Transverse colon (tissue), 4 donors: ENCODE measurements around the gene INSIG2. TPM values are rescaled to one million over a fixed set of nuclear protein-coding genes. Genes with fewer than 3 reads are reported as not detected.

Experiments used
- DNase-seq: peaks from one replicate; pipeline ENCODE4 v3.0.0-alpha.2; 2019
- H3K27ac ChIP-seq, 4 donors: fragments of 200-600 bp; sonication (generic); 2 replicates each; pipeline ENCODE4 v1.5.1; 2016 to 2018; ENCODE audit warnings: inconsistent platforms in 4 of 4
- H3K27me3 ChIP-seq: fragments of 200-600 bp; sonication (generic); 2 replicates; pipeline ENCODE4 v1.5.1; 2017; ENCODE audit warnings: inconsistent platforms
- H3K36me3 ChIP-seq, 4 donors: fragments of 200-600 bp; sonication (generic); 2 replicates each; pipeline ENCODE4 v1.5.1; 2017 to 2019; ENCODE audit warnings: inconsistent platforms in 4 of 4
- H3K4me1 ChIP-seq, 4 donors: fragments of 200-600 bp; sonication (generic); 2 replicates each; pipeline ENCODE4 v1.5.1; 2017 to 2020; ENCODE audit warnings: inconsistent platforms in 4 of 4
- H3K4me3 ChIP-seq, 4 donors: fragments of 200-600 bp; sonication (generic); 1 replicate in 1 of 4; 2 replicates in 3 of 4; pipeline versions ENCODE4 v1.5.1 to v1.6.1; 2017 to 2019; ENCODE audit warnings: inconsistent platforms in 4 of 4
- H3K9me3 ChIP-seq, 2 donors: fragments of 200-600 bp; sonication (generic); 2 replicates each; pipeline ENCODE4 v1.5.1; 2017 to 2019; ENCODE audit warnings: inconsistent platforms in 2 of 2
- CTCF ChIP-seq, 5 experiments: fragments of 200-600 bp in 3 of 5; fragments of 450-650 bp in 2 of 5; sonication (generic) in 3 of 5; IDR thresholded peaks; 1 replicate in 2 of 5; 2 replicates in 3 of 5; pipeline ENCODE4 v1.5.1; 2016 to 2017; ENCODE audit warnings: antibody characterized with exemption in 5 of 5, inconsistent platforms in 3 of 5, mild to moderate bottlenecking in 2 of 5, moderate library complexity in 1 of 5
- EP300 ChIP-seq: sonication (generic); formaldehyde crosslinking; IDR thresholded peaks from one replicate; pipeline ENCODE4 v1.6.1; 2017; ENCODE audit warnings: antibody characterized with exemption, low read depth
- POLR2A ChIP-seq: fragments of 450-650 bp; IDR thresholded peaks from one replicate; pipeline ENCODE4 v1.6.1; 2016; ENCODE audit warnings: antibody characterized with exemption, mild to moderate bottlenecking, moderate library complexity
- POLR2AphosphoS5 ChIP-seq, 3 donors: sonication (generic); formaldehyde crosslinking; IDR thresholded peaks; one replicate each; pipeline ENCODE4 v1.6.1; 2016; ENCODE audit warnings: antibody characterized with exemption in 3 of 3
- WGBS, 2 donors: methylation state at CpG; one replicate each; pipeline ENCODE4 v1.1.5; 2018; ENCODE audit warnings: low coverage in 1 of 2; 5-methylcytosine and 5-hydroxymethylcytosine counted together
- in situ Hi-C, 4 donors: fragments of 200-750 bp; cut with MboI; loops; one replicate each; pipeline versions ENCODE4 v1.15.0 to v1.15.1; 2017; ENCODE audit warnings: low sequenced_read_pairs in 3 of 4, low pct_ligation_motif_present in 1 of 4, low pct_unique_long_range_greater_than_20kb in 1 of 4
- intact Hi-C: fragments of 100-400 bp; cut with DNase I; formaldehyde crosslinking; loops from one replicate; pipeline ENCODE4 v1.15.1; 2023; ENCODE audit warnings: low total_unique reads
- total RNA-seq, 4 donors: library from RNA; depleted of rRNA; stranded (reverse); fragments of >200 nt; gene quantifications; one replicate each; pipeline ENCODE4 v1.1.0, GENCODE V29; 2016

INSIG2 gene
- total RNA-seq, 4 donors from 2014 or later, result 1.00 to 19.5 (median 12.3) TPM

GRCh38 chr2:118059919-118060478 is 28.3 kb upstream of the INSIG2 start:
- WGBS, 2 donors, result 63 to 90% methylated on average over 2 to 4 of the region's 4 CpGs
- H3K27ac ChIP-seq, result no peak overlapping the region
- no peaks in the 10 kb centered on the region for H3K4me1 ChIP-seq
- no peak for DNase-seq
- H3K27me3 ChIP-seq, result peaks cover 6% of the 10 kb centered on the region
- in situ Hi-C loops, result no loop called here
- no peaks in the 10 kb centered on the region for H3K9me3 ChIP-seq
- TF ChIP-seq POLR2A (no peak), EP300 (no peak), POLR2AphosphoS5 (IDR thresholded peaks at IDR 0.05) (no peak), CTCF (IDR thresholded peaks at IDR 0.05) (no peak)
- intact Hi-C loops, result no loop called here
- H3K4me3 ChIP-seq, result no peak overlapping the region
- no peaks in the 10 kb centered on the region for H3K36me3 ChIP-seq

- in situ Hi-C loops (no loop called here), intact Hi-C loops (no loop called here)
- WGBS, 2 donors, result 84% methylated on average over 4 of the region's 4 CpGs; no CpG with 5 or more reads in 1 of the 2 donors
- no peak for DNase-seq
- H3K4me3 ChIP-seq, result no peak overlapping the region
- TF ChIP-seq POLR2AphosphoS5 (IDR thresholded peaks at IDR 0.05) (no peak), CTCF (IDR thresholded peaks at IDR 0.05) (peak in 1 of 5 experiments; percentile 12), POLR2A (no peak), EP300 (no peak)
- H3K9me3 ChIP-seq, result no peaks in the 10 kb centered on the region
- no peaks in the 10 kb centered on the region for H3K4me1 ChIP-seq
- H3K36me3 ChIP-seq, result no peaks in the 10 kb centered on the region
- peaks cover 16% of the 10 kb centered on the region for H3K27me3 ChIP-seq
- H3K27ac ChIP-seq, result no peak overlapping the region
These were observed 26.9 kb upstream of the INSIG2 start for GRCh38 chr2:118061135-118061955.

GRCh38 chr2:118062048-118062447 is 26.2 kb upstream of the INSIG2 start:
- intact Hi-C loops (no loop called here), in situ Hi-C loops (no loop called here)
- H3K27me3 ChIP-seq, result peaks cover 16% of the 10 kb centered on the region
- DNase-seq, result no peak
- H3K36me3 ChIP-seq, result no peaks in the 10 kb centered on the region
- no peak overlapping the region for H3K27ac ChIP-seq
- H3K4me1 ChIP-seq, result no peaks in the 10 kb centered on the region
- no peaks in the 10 kb centered on the region for H3K9me3 ChIP-seq
- H3K4me3 ChIP-seq, result no peak overlapping the region
- TF ChIP-seq POLR2AphosphoS5 (IDR thresholded peaks at IDR 0.05) (no peak), POLR2A (no peak), EP300 (no peak), CTCF (IDR thresholded peaks at IDR 0.05) (no peak)

GRCh38 chr2:118062669-118063068 is 25.6 kb upstream of the INSIG2 start:
- intact Hi-C loops (no loop called here), in situ Hi-C loops (no loop called here)
- Histone ChIP-seq H3K4me1 (no peaks in the 10 kb centered on the region), H3K4me3 (no peak overlapping the region), H3K9me3 (no peaks in the 10 kb centered on the region), H3K36me3 (no peaks in the 10 kb centered on the region), H3K27ac (no peak overlapping the region), H3K27me3 (peaks cover 16% of the 10 kb centered on the region)
- TF ChIP-seq CTCF (IDR thresholded peaks at IDR 0.05) (no peak), POLR2AphosphoS5 (IDR thresholded peaks at IDR 0.05) (no peak), POLR2A (no peak), EP300 (no peak)
- WGBS, 2 donors, result 41 to 45% methylated on average over 2 of the region's 2 CpGs
- DNase-seq, result no peak
